HCT116 (cell line): ENCODE results near the gene SH3D19. TPM values are rescaled to one million over a fixed set of nuclear protein-coding genes. Genes with fewer than 3 reads are reported as not detected.

Experiments
- ATAC-seq: fragments of 200-7000 bp; cut with Tn5 transposase; 2 replicates; pipeline ENCODE4 v1.9.1; 2020; ENCODE audit warnings: mild to moderate bottlenecking, moderate library complexity
- BruUV-seq: library from RNA; stranded (reverse); fragments of 400-500 nt; replicated peaks from 2 replicates; lab custom pipeline; 2021; lab: Mats Ljungman, UMichigan
- CTCF ChIA-PET: fragments of 300-600 bp; sonication (Branson Sonifier 250); formaldehyde crosslinking; loops from one replicate; lab custom pipeline; 2021; ENCODE audit warnings: antibody characterized with exemption; lab: Charles Lee
- POLR2A ChIA-PET: fragments of 300-600, 350-600 bp; sonication (Branson Sonifier 250); formaldehyde crosslinking; loops from one replicate; lab custom pipeline; 2021; ENCODE audit warnings: antibody characterized with exemption; lab: Charles Lee
- RAD21 ChIA-PET, 2 experiments: fragments of 300-600 bp; sonication (Branson Sonifier 250); formaldehyde crosslinking; loops; one replicate each; lab custom pipeline; 2023; ENCODE audit warnings: low total read pairs in 2 of 2; ENCODE audit not compliant: uncharacterized antibody in 2 of 2, unreplicated experiment in 2 of 2, low non-redundant PET in 1 of 2; lab: Charles Lee
- DNase-seq: peaks from one replicate; pipeline ENCODE4 v3.0.0-alpha.2; 2010; ENCODE audit warnings: low read depth, low spot score
- H2AFZ ChIP-seq: fragments of 200-600 bp; shearing (Covaris generic), sonication (generic); 2 replicates; pipeline ENCODE4 v1.6.1; 2017; ENCODE audit warnings: low read depth, mixed run types, mixed read lengths, antibody characterized with exemption, low read length; ENCODE audit not compliant: poor library complexity, severe bottlenecking
- H3K27ac ChIP-seq: 2 replicates; pipeline ENCODE4 v1.5.1; 2012; ENCODE audit warnings: low read depth, low read length
- H3K27me3 ChIP-seq: fragments of 200-600 bp; sonication (generic); 2 replicates; pipeline ENCODE4 v1.6.1; 2016; ENCODE audit warnings: mixed run types, low read length, mixed read lengths; ENCODE audit not compliant: insufficient read depth
- H3K36me3 ChIP-seq, 2 experiments: fragments of 200-500 bp in 1 of 2; fragments of 200-600 bp in 1 of 2; sonication (Bioruptor generic) in 1 of 2; sonication (generic) in 1 of 2; 2 replicates each; pipeline versions ENCODE4 v1.5.1 to v1.6.1; 2014 to 2016; ENCODE audit warnings: low read length in 2 of 2, inconsistent platforms in 1 of 2, mixed read lengths in 1 of 2, mixed run types in 1 of 2; ENCODE audit not compliant: insufficient read depth in 2 of 2, control insufficient read depth in 1 of 2
- H3K4me1 ChIP-seq, 2 experiments: fragments of 200-600 bp in 1 of 2; sonication (generic) in 1 of 2; 2 replicates each; pipeline versions ENCODE4 v1.5.1 to v1.6.1; 2012 to 2017; ENCODE audit warnings: low read length in 2 of 2, inconsistent platforms in 1 of 2, mild to moderate bottlenecking in 1 of 2, mixed read lengths in 1 of 2, mixed run types in 1 of 2, moderate library complexity in 1 of 2; ENCODE audit not compliant: insufficient read depth in 2 of 2, control insufficient read depth in 1 of 2
- H3K4me2 ChIP-seq: fragments of 200-600 bp; sonication (generic); 2 replicates; pipeline ENCODE4 v1.6.1; 2017; ENCODE audit warnings: mixed run types, low read length, mixed read lengths
- H3K4me3 ChIP-seq, 2 experiments: fragments of 200-600 bp in 1 of 2; sonication (generic) in 1 of 2; replicated peaks in 1 of 2; 2 replicates each; pipeline ENCODE4 v1.5.1; 2011 to 2016; ENCODE audit warnings: low read length in 2 of 2, control low read depth in 1 of 2, low read depth in 1 of 2, mild to moderate bottlenecking in 1 of 2, mixed read lengths in 1 of 2, mixed run types in 1 of 2
- H3K79me2 ChIP-seq: fragments of 200-600 bp; sonication (generic); 2 replicates; pipeline ENCODE4 v1.6.1; 2017; ENCODE audit warnings: mild to moderate bottlenecking, mixed run types, low read length, moderate library complexity, mixed read lengths; ENCODE audit not compliant: insufficient read depth
- H3K9ac ChIP-seq: fragments of 200-600 bp; sonication (generic); 2 replicates; pipeline ENCODE4 v1.6.1; 2016; ENCODE audit warnings: low read length, mixed read lengths
- H3K9me2 ChIP-seq: fragments of 200-600 bp; sonication (generic), shearing (Covaris generic); 2 replicates; pipeline ENCODE4 v1.6.1; 2017; ENCODE audit warnings: mixed run types, mild to moderate bottlenecking, moderate library complexity; ENCODE audit not compliant: insufficient read depth
- H3K9me3 ChIP-seq, 2 experiments: fragments of 200-500 bp in 1 of 2; fragments of 200-600 bp in 1 of 2; sonication (Bioruptor generic) in 1 of 2; sonication (generic) in 1 of 2; 2 replicates each; pipeline ENCODE4 v1.6.1; 2014 to 2017; ENCODE audit warnings: low read length in 2 of 2, mixed read lengths in 2 of 2, inconsistent platforms in 1 of 2, low read depth in 1 of 2, mild to moderate bottlenecking in 1 of 2, mixed run types in 1 of 2, moderate library complexity in 1 of 2; ENCODE audit not compliant: control insufficient read depth in 1 of 2, insufficient read depth in 1 of 2
- H4K20me1 ChIP-seq: fragments of 200-600 bp; sonication (generic), shearing (Covaris generic); 2 replicates; pipeline ENCODE4 v1.6.1; 2017; ENCODE audit warnings: mixed run types, mild to moderate bottlenecking, moderate library complexity; ENCODE audit not compliant: insufficient read depth
- ELF1 ChIP-seq: IDR thresholded peaks from 2 replicates; pipeline ENCODE4 v1.6.1; 2012; ENCODE audit warnings: low read depth, borderline replicate concordance
- POLR2A ChIP-seq: IDR thresholded peaks from 2 replicates; pipeline ENCODE4 v1.7.0; 2011; ENCODE audit warnings: borderline replicate concordance; ENCODE audit not compliant: insufficient read depth, insufficient read length; ENCODE audit errors: extremely low read depth
- SIN3A ChIP-seq: IDR thresholded peaks from 2 replicates; pipeline ENCODE4 v1.6.1; 2012; ENCODE audit warnings: low read depth
- YY1 ChIP-seq: IDR thresholded peaks from 2 replicates; pipeline ENCODE4 v1.6.1; 2011; ENCODE audit warnings: low read length, low read depth, moderate library complexity, mild to moderate bottlenecking; ENCODE audit not compliant: insufficient replicate concordance; ENCODE audit errors: extremely low read depth
- ZBTB33 ChIP-seq: IDR thresholded peaks from 2 replicates; pipeline ENCODE4 v1.6.1; 2011; ENCODE audit warnings: mild to moderate bottlenecking, low read length, moderate library complexity; ENCODE audit not compliant: insufficient replicate concordance; ENCODE audit errors: extremely low read depth
- intact Hi-C: fragments of 100-400 bp; cut with micrococcal nuclease; formaldehyde crosslinking; loops from 2 replicates; pipeline ENCODE4 v1.10.0; 2022
- total RNA-seq: library from RNA; stranded (reverse); gene quantifications from one replicate; pipeline ENCODE4 v1.2.1, GENCODE V29; 2021; ENCODE audit not compliant: unreplicated experiment
- TF ChIP-seq, protein P1 (sequence below), 3 experiments: fragments of 200-600 bp in 1 of 3; sonication (generic) in 1 of 3; IDR thresholded peaks in 2 of 3; conservative IDR thresholded peaks in 1 of 3; 2 replicates each; pipeline ENCODE4 v1.5.1; 2012 to 2017; ENCODE audit warnings: low read depth in 2 of 3, low read length in 2 of 3, antibody characterized with exemption in 1 of 3, borderline replicate concordance in 1 of 3, control low read depth in 1 of 3, mild to moderate bottlenecking in 1 of 3, mixed read lengths in 1 of 3, mixed run types in 1 of 3, moderate library complexity in 1 of 3; ENCODE audit not compliant: insufficient read depth in 1 of 3
- TF ChIP-seq, protein P2 (sequence below): IDR thresholded peaks from 2 replicates; pipeline ENCODE4 v1.6.1; 2012

Gene SH3D19
- total RNA-seq, 1 experiment from 2014 or later, result 37.5 TPM

DNA sequence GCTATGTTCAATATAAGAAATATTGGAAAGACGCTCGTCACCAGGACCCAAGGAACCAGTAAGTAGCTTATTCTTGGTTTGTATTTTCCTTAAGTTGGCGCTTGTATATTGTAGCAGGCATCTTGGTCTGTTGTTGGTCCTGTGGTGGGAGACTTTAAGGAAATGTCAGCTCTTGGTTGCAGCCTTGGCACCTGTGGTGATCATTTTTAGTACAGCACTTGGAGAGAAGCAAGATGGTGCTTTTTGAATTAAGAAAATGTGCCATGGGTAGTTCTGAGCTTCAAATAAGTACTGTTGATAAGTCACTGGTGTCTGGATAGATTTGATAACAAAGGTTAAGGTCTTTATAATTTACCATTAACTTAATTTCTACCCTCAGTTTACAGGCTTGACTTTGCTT, 224.9 kb downstream of the SH3D19 start:
- Histone ChIP-seq H3K27me3 (no peaks in the 10 kb centered on the region), H3K4me1 (peaks cover 3 to 22% of the 10 kb centered on the region in 2 experiments; a peak in 3 of 4 replicates), H4K20me1 (peaks cover 32% of the 10 kb centered on the region; the same call in 1 of the 2 replicates), H3K9ac (peak overlapping the region; percentile 100), H3K4me2 (peak overlapping the region; percentile 90), H3K79me2 (peaks cover 46% of the 10 kb centered on the region), H3K9me2 (no peaks in the 10 kb centered on the region), H3K36me3 (peaks cover 26 to 54% of the 10 kb centered on the region in 2 experiments), H3K9me3 (no peaks in the 10 kb centered on the region), H3K27ac (peak overlapping the region; percentile 92), H2AFZ (no peak overlapping the region), H3K4me3 (peak overlapping the region; percentile 69 to 95)
- BruUV-seq, result no TSS peak
- RAD21 ChIA-PET, result no interaction called here
- POLR2A ChIA-PET, result no interaction called here
- DNase-seq (no peak), ATAC-seq (no peak)
- intact Hi-C loops, result no loop called here
- CTCF ChIA-PET, result no interaction called here
- TF ChIP-seq SIN3A, result no peak
- TF ChIP-seq, protein P1, sequence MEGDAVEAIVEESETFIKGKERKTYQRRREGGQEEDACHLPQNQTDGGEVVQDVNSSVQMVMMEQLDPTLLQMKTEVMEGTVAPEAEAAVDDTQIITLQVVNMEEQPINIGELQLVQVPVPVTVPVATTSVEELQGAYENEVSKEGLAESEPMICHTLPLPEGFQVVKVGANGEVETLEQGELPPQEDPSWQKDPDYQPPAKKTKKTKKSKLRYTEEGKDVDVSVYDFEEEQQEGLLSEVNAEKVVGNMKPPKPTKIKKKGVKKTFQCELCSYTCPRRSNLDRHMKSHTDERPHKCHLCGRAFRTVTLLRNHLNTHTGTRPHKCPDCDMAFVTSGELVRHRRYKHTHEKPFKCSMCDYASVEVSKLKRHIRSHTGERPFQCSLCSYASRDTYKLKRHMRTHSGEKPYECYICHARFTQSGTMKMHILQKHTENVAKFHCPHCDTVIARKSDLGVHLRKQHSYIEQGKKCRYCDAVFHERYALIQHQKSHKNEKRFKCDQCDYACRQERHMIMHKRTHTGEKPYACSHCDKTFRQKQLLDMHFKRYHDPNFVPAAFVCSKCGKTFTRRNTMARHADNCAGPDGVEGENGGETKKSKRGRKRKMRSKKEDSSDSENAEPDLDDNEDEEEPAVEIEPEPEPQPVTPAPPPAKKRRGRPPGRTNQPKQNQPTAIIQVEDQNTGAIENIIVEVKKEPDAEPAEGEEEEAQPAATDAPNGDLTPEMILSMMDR (IDR thresholded peaks at IDR 0.05 in 2 of 3, conservative IDR thresholded peaks at IDR 0.05 in 1 of 3; ENCODE audit: borderline replicate concordance in 1 of 3, insufficient read depth in 1 of 3, low read depth in 2 of 3, low read length in 2 of 3), result no peak
- TF ChIP-seq YY1, result no peak
- TF ChIP-seq ELF1, result no peak
- TF ChIP-seq ZBTB33, result no peak
- no peak for TF ChIP-seq POLR2A
- TF ChIP-seq, protein P2, sequence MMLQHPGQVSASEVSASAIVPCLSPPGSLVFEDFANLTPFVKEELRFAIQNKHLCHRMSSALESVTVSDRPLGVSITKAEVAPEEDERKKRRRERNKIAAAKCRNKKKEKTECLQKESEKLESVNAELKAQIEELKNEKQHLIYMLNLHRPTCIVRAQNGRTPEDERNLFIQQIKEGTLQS, result no peak
